HG02588 (cell line): ENCODE measurements around the gene UGT1A4.
"Not testable (repeated sequence)": the region's sequence is repeated elsewhere in the genome, so short reads cannot be mapped to it uniquely, and the experiment has no call there.

ENCODE experiments used
- ATAC-seq: cut with Tn5 transposase; IDR thresholded peaks from one replicate; pipeline ENCODE4 v1.9.1; 2021; ENCODE audit warnings: mild to moderate bottlenecking, moderate library complexity; ENCODE audit not compliant: unreplicated experiment

UGT1A4 gene

GRCh38 chr2:233699424-233700027 lies 19.0 kb upstream of the UGT1A4 start:
- no peak for ATAC-seq

- ATAC-seq, result no peak
Observed at GRCh38 chr2:233700028-233700635, 18.4 kb upstream of the UGT1A4 start.

DNA sequence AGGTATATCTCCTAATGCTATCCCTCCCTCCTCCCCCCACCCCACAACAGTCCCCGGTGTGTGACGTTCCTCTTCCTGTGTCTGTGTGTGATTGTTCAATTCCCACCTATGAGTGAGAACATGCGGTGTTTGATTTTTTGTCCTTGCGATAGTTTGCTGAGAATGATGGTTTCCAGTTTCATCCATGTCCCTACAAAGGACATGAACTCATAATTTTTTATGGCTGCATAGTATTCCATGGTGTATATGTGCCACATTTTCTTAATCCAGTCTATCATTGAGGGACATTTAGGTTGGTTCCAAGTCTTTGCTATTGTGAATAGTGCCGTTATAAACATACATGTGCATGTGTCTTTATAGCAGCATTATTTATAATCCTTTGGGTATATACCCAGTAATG lies 17.7 kb upstream of the UGT1A4 start:
- ATAC-seq, result not testable (repeated sequence)

DNA sequence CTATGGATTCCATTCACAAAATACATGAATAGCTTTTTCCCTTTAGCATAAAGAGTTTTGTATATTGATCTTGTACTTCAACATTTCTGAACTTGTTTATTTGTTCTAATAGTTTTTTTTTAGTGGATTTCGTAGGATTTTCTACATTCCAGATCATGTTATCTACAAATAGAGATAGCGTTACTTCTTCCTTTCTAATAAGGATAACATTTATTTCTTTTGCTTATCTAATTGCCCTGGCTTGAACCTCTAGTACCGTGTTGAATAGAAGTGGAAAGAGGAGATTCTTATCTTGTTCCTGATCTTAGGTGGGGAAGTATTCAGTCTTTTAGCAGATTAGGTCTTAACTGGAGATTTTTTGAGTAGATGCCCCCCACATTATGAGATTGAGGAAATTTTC lies 16.3 kb upstream of the UGT1A4 start:
- ATAC-seq, result no peak

- no peak for ATAC-seq
Observed at GRCh38 chr2:233705911-233706506, 12.5 kb upstream of the UGT1A4 start.

DNA sequence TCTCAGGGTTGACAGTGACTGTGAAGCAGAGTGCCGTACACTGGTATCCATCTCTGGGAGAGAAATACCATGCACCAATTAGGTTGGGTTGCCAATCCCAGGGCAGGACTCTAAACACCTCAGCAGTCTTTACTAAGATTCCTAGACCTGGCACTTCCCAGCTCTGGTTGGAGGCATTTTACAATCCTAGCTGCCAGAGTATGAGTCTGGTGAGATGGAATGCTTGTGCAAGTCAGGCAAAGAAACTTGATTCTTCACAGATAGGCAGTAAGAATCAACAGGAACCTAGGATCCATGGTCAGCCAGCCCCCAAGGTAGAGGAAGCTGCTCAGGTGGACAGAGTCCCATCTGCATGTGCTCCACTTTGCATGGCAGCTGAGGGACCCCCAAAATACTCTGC lies 11.8 kb upstream of the UGT1A4 start:
- ATAC-seq, result no peak

GRCh38 chr2:233707940-233708644 lies 10.4 kb upstream of the UGT1A4 start:
- no peak for ATAC-seq

GRCh38 chr2:233708942-233709341 lies 9.6 kb upstream of the UGT1A4 start:
- no peak for ATAC-seq

DNA sequence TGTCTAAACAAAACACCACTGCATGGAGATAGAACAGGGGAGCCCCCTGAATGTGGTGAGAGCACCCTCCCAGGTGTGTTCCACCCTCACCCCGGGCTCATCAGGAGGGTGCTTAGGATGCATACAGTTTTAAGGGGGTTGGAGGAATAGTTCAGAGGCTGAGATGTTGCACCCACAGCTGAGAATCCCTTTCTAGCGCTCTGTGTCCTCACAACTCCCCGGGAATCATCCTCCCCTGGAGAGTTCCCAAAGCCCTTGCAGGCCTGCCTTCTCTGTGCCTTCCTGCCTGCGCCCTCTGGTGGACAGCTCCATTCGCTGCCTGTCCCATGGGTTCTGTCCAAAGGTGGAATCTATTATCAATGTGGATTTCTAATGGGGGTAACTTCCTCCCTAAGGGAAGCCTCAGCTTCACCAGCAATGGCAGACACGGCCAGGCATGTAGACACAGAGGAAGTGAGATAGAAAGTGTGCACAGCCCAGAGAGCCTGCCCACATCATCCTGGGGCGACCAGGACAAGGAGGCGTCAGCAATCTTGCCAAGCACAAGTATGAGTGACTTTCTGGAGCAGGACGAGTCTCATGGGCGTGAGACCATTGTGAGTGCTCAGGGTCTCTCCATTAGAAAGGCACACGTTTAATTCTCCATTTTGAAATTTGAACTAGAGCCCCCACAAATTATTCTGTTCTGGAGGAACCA lies 7.1 kb upstream of the UGT1A4 start:
- no peak for ATAC-seq

- no peak for ATAC-seq
Observed at GRCh38 chr2:233712611-233713261, 5.8 kb upstream of the UGT1A4 start, which contains the start of gene UGT1A5. Gene UGT1A5 (plus strand): TSS chr2:233712907. CDS start chr2:233712992, 85 bp downstream.

GRCh38 chr2:233713262-233713615 lies 5.3 kb upstream of the UGT1A4 start:
- no peak for ATAC-seq

DNA sequence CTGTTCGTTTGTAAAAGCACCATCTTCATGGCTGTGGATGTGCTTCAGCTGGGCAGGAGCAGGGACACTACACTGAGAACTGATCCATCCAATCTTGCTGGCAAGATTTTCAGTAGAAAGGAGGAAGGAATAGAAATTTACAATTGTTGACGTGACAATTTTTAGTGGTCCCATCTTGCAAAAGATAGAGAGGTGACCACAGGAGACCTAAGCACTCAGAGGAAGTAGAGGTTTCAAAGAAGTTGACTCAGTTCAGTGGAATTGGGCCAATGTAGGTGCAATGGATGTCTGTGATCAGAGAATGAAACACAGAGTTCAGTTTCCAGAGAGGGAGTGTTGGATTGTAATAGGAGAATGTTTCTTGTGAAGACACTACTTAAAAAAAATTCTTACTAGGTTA lies 4.4 kb upstream of the UGT1A4 start:
- ATAC-seq, result no peak

DNA sequence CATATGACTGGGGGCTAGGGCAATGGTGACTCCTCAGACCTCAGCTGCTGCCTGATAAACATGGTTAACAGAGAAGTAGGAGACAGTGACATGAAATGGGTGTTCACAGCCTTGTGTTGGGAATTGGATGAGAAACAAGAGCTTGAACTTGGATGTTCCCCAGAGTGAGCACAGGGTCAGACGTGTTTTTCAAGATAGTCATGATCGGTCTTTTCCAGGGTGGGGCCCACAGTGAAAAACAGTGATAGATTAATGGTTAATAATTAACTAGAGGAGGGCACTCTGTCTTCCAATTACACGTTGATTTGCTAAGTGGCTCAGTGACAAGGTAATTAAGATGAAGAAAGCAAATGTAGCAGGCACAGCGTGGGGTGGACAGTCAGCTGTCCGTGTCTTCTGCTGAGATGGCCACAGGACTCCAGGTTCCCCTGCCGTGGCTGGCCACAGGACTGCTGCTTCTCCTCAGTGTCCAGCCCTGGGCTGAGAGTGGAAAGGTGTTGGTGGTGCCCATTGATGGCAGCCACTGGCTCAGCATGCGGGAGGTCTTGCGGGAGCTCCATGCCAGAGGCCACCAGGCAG lies 10.3 kb downstream of the UGT1A4 start, which contains the start of gene UGT1A3:
UGT1A3 (plus strand) TSS at position 320 of the 579 bp plus-strand sequence; CDS start at position 405, 85 bp downstream.
- no peak for ATAC-seq

- not testable (repeated sequence) for ATAC-seq
Observed at GRCh38 chr2:233736868-233737653, 18.5 kb downstream of the UGT1A4 start.

DNA sequence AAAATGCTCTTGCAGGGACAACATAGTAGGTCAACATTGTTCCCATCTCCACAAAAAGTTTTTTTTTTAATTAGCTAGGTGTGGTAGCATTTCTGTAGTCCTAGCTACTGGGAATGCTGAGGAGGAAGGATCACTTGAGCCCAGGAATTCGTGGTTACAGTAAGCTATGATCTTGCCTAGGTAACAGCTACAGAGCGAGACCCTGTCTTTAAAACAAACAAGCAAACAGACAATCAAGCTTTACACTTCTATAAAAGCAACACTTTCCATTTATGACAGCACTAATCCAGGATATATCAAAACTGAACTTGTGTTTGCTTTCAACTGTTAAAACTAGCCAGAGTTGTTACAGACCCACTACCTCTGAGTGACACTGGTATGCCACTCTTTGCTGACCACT lies 22.3 kb downstream of the UGT1A4 start:
- no peak for ATAC-seq

GRCh38 chr2:233743464-233744259 lies 25.1 kb downstream of the UGT1A4 start:
- no peak for ATAC-seq

GRCh38 chr2:233745073-233745755 lies 26.7 kb downstream of the UGT1A4 start:
- no peak for ATAC-seq

GRCh38 chr2:233745838-233746237 lies 27.3 kb downstream of the UGT1A4 start:
- ATAC-seq, result not testable (repeated sequence)
